ENCODE results near the gene IKBKE. TPM values are rescaled to one million over a fixed set of nuclear protein-coding genes. Genes with fewer than 3 reads are reported as not detected.
A peak's percentile ranks its signal among the peaks of the same experiment; 100 is the strongest.

The IKBKE gene
- total RNA-seq, 1 donor from 2014 or later, result 7.7 TPM

DNA sequence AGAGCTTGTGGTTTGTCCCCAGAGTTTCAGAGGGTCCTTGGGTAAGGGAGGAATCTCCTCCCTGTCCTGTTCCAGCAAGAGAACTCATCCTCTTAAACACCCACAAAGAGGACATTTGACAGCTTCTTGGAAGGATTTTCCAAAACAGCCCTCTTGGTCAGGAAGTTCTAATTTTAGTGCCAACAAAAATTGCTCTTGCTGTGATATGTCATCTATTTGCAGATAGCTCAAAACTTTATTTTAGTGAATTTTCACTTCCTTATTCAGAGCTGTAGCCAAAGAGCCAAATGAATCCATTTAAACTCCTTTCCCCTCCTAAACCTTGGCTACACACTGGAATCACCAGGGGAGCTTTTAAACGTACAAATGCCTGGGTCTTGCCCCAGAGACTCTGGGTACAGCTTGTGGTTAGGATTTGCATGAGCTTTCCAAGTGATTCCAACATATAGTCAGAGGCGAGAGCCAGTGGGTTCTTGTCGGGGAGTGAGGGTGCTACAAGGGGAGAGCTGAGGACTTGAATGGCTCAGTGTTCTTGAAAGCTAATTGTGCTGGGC is 25.3 kb downstream of the IKBKE start:
- Mint-ChIP-seq H3K27ac (ENCODE audit: unreplicated experiment) (peak overlapping the region; percentile 85), H3K4me1 (ENCODE audit: low read depth) (peaks cover 30% of the 10 kb centered on the region), H3K27me3 (ENCODE audit: low read depth) (no peaks in the 10 kb centered on the region), H3K4me3 (ENCODE audit: unreplicated experiment) (no peak overlapping the region), H3K9me3 (ENCODE audit: low read depth) (no peaks in the 10 kb centered on the region), H3K36me3 (ENCODE audit: low read depth) (peaks cover 16% of the 10 kb centered on the region)
- no peak for DNase-seq (ENCODE audit: low spot score)
- TF ChIP-seq CTCF (IDR thresholded peaks at IDR 0.05), result no peak

DNA sequence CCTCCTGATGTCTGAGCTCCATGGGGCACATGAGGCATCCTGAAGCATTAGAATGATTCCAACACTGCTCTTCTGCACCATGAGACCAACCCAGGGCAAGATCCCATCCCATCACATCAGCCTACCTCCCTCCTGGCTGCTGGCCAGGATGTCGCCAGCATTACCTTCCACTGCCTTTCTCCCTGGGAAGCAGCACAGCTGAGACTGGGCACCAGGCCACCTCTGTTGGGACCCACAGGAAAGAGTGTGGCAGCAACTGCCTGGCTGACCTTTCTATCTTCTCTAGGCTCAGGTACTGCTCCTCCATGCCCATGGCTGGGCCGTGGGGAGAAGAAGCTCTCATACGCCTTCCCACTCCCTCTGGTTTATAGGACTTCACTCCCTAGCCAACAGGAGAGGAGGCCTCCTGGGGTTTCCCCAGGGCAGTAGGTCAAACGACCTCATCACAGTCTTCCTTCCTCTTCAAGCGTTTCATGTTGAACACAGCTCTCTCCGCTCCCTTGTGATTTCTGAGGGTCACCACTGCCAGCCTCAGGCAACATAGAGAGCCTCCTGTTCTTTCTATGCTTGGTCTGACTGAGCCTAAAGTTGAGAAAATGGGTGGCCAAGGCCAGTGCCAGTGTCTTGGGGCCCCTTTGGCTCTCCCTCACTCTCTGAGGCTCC is 26.0 kb downstream of the IKBKE start:
- no peak for DNase-seq (ENCODE audit: low spot score)
- no peaks in the 10 kb centered on the region for H3K27me3 Mint-ChIP-seq (ENCODE audit: low read depth)
- no peaks in the 10 kb centered on the region for H3K9me3 Mint-ChIP-seq (ENCODE audit: low read depth)
- H3K4me3 Mint-ChIP-seq (ENCODE audit: unreplicated experiment), result no peak overlapping the region
- TF ChIP-seq CTCF (IDR thresholded peaks at IDR 0.05), result no peak
- H3K4me1 Mint-ChIP-seq (ENCODE audit: low read depth), result peaks cover 33% of the 10 kb centered on the region
- H3K36me3 Mint-ChIP-seq (ENCODE audit: low read depth), result peaks cover 13% of the 10 kb centered on the region
- peak overlapping the region; percentile 77 for H3K27ac Mint-ChIP-seq (ENCODE audit: unreplicated experiment)

DNA sequence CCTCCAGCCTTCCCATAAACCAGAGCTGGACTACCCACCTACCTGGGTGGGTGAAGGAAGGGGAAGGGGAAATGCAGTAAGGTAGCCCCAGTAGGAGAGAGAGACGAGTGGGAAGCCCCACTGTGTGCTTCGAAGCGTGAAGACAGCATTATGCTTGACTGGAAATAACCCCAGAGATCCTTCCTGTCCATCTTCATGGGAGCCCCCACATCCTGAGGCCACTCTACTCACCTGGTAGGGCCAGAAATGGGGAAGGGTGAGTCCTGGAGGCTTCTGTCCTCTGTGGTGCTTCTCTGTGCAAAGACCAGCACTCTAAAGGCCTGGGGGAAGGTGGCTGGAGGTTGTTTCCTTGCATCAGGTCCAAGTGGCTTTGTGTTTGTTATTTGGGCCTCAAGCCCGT is 27.1 kb downstream of the IKBKE start:
- Mint-ChIP-seq H3K27me3 (ENCODE audit: low read depth) (no peaks in the 10 kb centered on the region), H3K27ac (ENCODE audit: unreplicated experiment) (no peak overlapping the region), H3K4me1 (ENCODE audit: low read depth) (peaks cover 43% of the 10 kb centered on the region), H3K36me3 (ENCODE audit: low read depth) (peaks cover 6% of the 10 kb centered on the region), H3K4me3 (ENCODE audit: unreplicated experiment) (no peak overlapping the region), H3K9me3 (ENCODE audit: low read depth) (no peaks in the 10 kb centered on the region)
- DNase-seq (ENCODE audit: low spot score), result no peak
- no peak for TF ChIP-seq CTCF (IDR thresholded peaks at IDR 0.05)

DNA sequence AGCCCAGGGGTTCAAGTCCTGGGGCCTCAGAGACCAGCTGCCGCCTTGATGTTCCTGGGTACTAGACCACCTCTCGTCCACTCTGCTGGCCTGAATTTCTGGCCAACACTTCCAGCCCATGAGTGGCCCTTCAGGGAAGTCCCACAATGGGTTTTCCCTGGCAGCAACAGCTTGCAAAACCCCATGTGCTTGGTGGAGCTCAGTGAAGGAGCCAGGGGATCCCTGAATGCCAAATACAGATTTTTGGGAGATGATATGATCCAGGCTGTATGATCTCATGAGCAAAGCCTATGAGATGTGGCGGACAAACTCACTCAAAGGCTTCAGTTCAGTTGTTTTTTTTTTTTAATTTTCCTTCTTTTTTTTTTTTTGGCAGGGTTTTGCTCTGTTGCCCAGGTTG is 27.5 kb downstream of the IKBKE start:
- Mint-ChIP-seq H3K27me3 (ENCODE audit: low read depth) (no peaks in the 10 kb centered on the region), H3K27ac (ENCODE audit: unreplicated experiment) (no peak overlapping the region), H3K36me3 (ENCODE audit: low read depth) (peaks cover 3% of the 10 kb centered on the region), H3K4me1 (ENCODE audit: low read depth) (peaks cover 45% of the 10 kb centered on the region), H3K4me3 (ENCODE audit: unreplicated experiment) (no peak overlapping the region), H3K9me3 (ENCODE audit: low read depth) (no peaks in the 10 kb centered on the region)
- DNase-seq (ENCODE audit: low spot score), result no peak
- TF ChIP-seq CTCF (IDR thresholded peaks at IDR 0.05), result no peak

GRCh38 chr1:206498685-206499084 is 28.4 kb downstream of the IKBKE start:
- no peak overlapping the region for H3K4me3 Mint-ChIP-seq (ENCODE audit: unreplicated experiment)
- H3K27ac Mint-ChIP-seq (ENCODE audit: unreplicated experiment), result no peak overlapping the region
- H3K9me3 Mint-ChIP-seq (ENCODE audit: low read depth), result no peaks in the 10 kb centered on the region
- H3K27me3 Mint-ChIP-seq (ENCODE audit: low read depth), result no peaks in the 10 kb centered on the region
- peaks cover 3% of the 10 kb centered on the region for H3K36me3 Mint-ChIP-seq (ENCODE audit: low read depth)
- TF ChIP-seq CTCF (IDR thresholded peaks at IDR 0.05), result no peak
- no peak for DNase-seq (ENCODE audit: low spot score)
- H3K4me1 Mint-ChIP-seq (ENCODE audit: low read depth), result peaks cover 52% of the 10 kb centered on the region
